HCT116 (cell line): Measurements from ENCODE around the gene SLC25A4. TPM values are rescaled to one million over a fixed set of nuclear protein-coding genes. Genes with fewer than 3 reads are reported as not detected.

Experiments
- ATAC-seq: fragments of 200-7000 bp; cut with Tn5 transposase; 2 replicates; pipeline ENCODE4 v1.9.1; 2020; ENCODE audit warnings: mild to moderate bottlenecking, moderate library complexity
- BruUV-seq: library from RNA; stranded (reverse); fragments of 400-500 nt; replicated peaks from 2 replicates; lab custom pipeline; 2021; lab: Mats Ljungman, UMichigan
- CTCF ChIA-PET: fragments of 300-600 bp; sonication (Branson Sonifier 250); formaldehyde crosslinking; loops from one replicate; lab custom pipeline; 2021; ENCODE audit warnings: antibody characterized with exemption; lab: Charles Lee
- POLR2A ChIA-PET: fragments of 300-600, 350-600 bp; sonication (Branson Sonifier 250); formaldehyde crosslinking; loops from one replicate; lab custom pipeline; 2021; ENCODE audit warnings: antibody characterized with exemption; lab: Charles Lee
- RAD21 ChIA-PET, 2 experiments: fragments of 300-600 bp; sonication (Branson Sonifier 250); formaldehyde crosslinking; loops; one replicate each; lab custom pipeline; 2023; ENCODE audit warnings: low total read pairs in 2 of 2; ENCODE audit not compliant: uncharacterized antibody in 2 of 2, unreplicated experiment in 2 of 2, low non-redundant PET in 1 of 2; lab: Charles Lee
- DNase-seq: peaks from one replicate; pipeline ENCODE4 v3.0.0-alpha.2; 2010; ENCODE audit warnings: low read depth, low spot score
- H2AFZ ChIP-seq: fragments of 200-600 bp; shearing (Covaris generic), sonication (generic); 2 replicates; pipeline ENCODE4 v1.6.1; 2017; ENCODE audit warnings: low read depth, mixed run types, mixed read lengths, antibody characterized with exemption, low read length; ENCODE audit not compliant: poor library complexity, severe bottlenecking
- H3K27ac ChIP-seq: 2 replicates; pipeline ENCODE4 v1.5.1; 2012; ENCODE audit warnings: low read depth, low read length
- H3K27me3 ChIP-seq: fragments of 200-600 bp; sonication (generic); 2 replicates; pipeline ENCODE4 v1.6.1; 2016; ENCODE audit warnings: mixed run types, low read length, mixed read lengths; ENCODE audit not compliant: insufficient read depth
- H3K36me3 ChIP-seq, 2 experiments: fragments of 200-500 bp in 1 of 2; fragments of 200-600 bp in 1 of 2; sonication (Bioruptor generic) in 1 of 2; sonication (generic) in 1 of 2; 2 replicates each; pipeline versions ENCODE4 v1.5.1 to v1.6.1; 2014 to 2016; ENCODE audit warnings: low read length in 2 of 2, inconsistent platforms in 1 of 2, mixed read lengths in 1 of 2, mixed run types in 1 of 2; ENCODE audit not compliant: insufficient read depth in 2 of 2, control insufficient read depth in 1 of 2
- H3K4me1 ChIP-seq, 2 experiments: fragments of 200-600 bp in 1 of 2; sonication (generic) in 1 of 2; 2 replicates each; pipeline versions ENCODE4 v1.5.1 to v1.6.1; 2012 to 2017; ENCODE audit warnings: low read length in 2 of 2, inconsistent platforms in 1 of 2, mild to moderate bottlenecking in 1 of 2, mixed read lengths in 1 of 2, mixed run types in 1 of 2, moderate library complexity in 1 of 2; ENCODE audit not compliant: insufficient read depth in 2 of 2, control insufficient read depth in 1 of 2
- H3K4me2 ChIP-seq: fragments of 200-600 bp; sonication (generic); 2 replicates; pipeline ENCODE4 v1.6.1; 2017; ENCODE audit warnings: mixed run types, low read length, mixed read lengths
- H3K4me3 ChIP-seq, 2 experiments: fragments of 200-600 bp in 1 of 2; sonication (generic) in 1 of 2; replicated peaks in 1 of 2; 2 replicates each; pipeline ENCODE4 v1.5.1; 2011 to 2016; ENCODE audit warnings: low read length in 2 of 2, control low read depth in 1 of 2, low read depth in 1 of 2, mild to moderate bottlenecking in 1 of 2, mixed read lengths in 1 of 2, mixed run types in 1 of 2
- H3K79me2 ChIP-seq: fragments of 200-600 bp; sonication (generic); 2 replicates; pipeline ENCODE4 v1.6.1; 2017; ENCODE audit warnings: mild to moderate bottlenecking, mixed run types, low read length, moderate library complexity, mixed read lengths; ENCODE audit not compliant: insufficient read depth
- H3K9ac ChIP-seq: fragments of 200-600 bp; sonication (generic); 2 replicates; pipeline ENCODE4 v1.6.1; 2016; ENCODE audit warnings: low read length, mixed read lengths
- H3K9me2 ChIP-seq: fragments of 200-600 bp; sonication (generic), shearing (Covaris generic); 2 replicates; pipeline ENCODE4 v1.6.1; 2017; ENCODE audit warnings: mixed run types, mild to moderate bottlenecking, moderate library complexity; ENCODE audit not compliant: insufficient read depth
- H3K9me3 ChIP-seq, 2 experiments: fragments of 200-500 bp in 1 of 2; fragments of 200-600 bp in 1 of 2; sonication (Bioruptor generic) in 1 of 2; sonication (generic) in 1 of 2; 2 replicates each; pipeline ENCODE4 v1.6.1; 2014 to 2017; ENCODE audit warnings: low read length in 2 of 2, mixed read lengths in 2 of 2, inconsistent platforms in 1 of 2, low read depth in 1 of 2, mild to moderate bottlenecking in 1 of 2, mixed run types in 1 of 2, moderate library complexity in 1 of 2; ENCODE audit not compliant: control insufficient read depth in 1 of 2, insufficient read depth in 1 of 2
- H4K20me1 ChIP-seq: fragments of 200-600 bp; sonication (generic), shearing (Covaris generic); 2 replicates; pipeline ENCODE4 v1.6.1; 2017; ENCODE audit warnings: mixed run types, mild to moderate bottlenecking, moderate library complexity; ENCODE audit not compliant: insufficient read depth
- ATF3 ChIP-seq: IDR thresholded peaks from 2 replicates; pipeline ENCODE4 v1.6.1; 2012
- CEBPB ChIP-seq: IDR thresholded peaks from 2 replicates; pipeline ENCODE4 v1.6.1; 2012; ENCODE audit warnings: low read depth
- EZH2 ChIP-seq: fragments of 200-600 bp; sonication (generic); IDR thresholded peaks from 2 replicates; pipeline ENCODE4 v1.6.1; 2017; ENCODE audit warnings: antibody characterized with exemption, mixed run types
- MAX ChIP-seq: IDR thresholded peaks from 2 replicates; pipeline ENCODE4 v1.6.1; 2012
- POLR2A ChIP-seq: IDR thresholded peaks from 2 replicates; pipeline ENCODE4 v1.7.0; 2011; ENCODE audit warnings: borderline replicate concordance; ENCODE audit not compliant: insufficient read depth, insufficient read length; ENCODE audit errors: extremely low read depth
- POLR2AphosphoS5 ChIP-seq: IDR thresholded peaks from 2 replicates; pipeline ENCODE4 v1.6.1; 2011; ENCODE audit warnings: mild to moderate bottlenecking, low read depth, low read length, moderate library complexity
- RAD21 ChIP-seq: IDR thresholded peaks from 2 replicates; pipeline ENCODE4 v1.6.1; 2012; ENCODE audit warnings: low read depth, mild to moderate bottlenecking
- SP1 ChIP-seq: IDR thresholded peaks from 2 replicates; pipeline ENCODE4 v1.6.1; 2012; ENCODE audit warnings: low read depth
- SRF ChIP-seq: IDR thresholded peaks from 2 replicates; pipeline ENCODE4 v1.6.1; 2012; ENCODE audit warnings: low read depth
- TCF7L2 ChIP-seq: IDR thresholded peaks from 2 replicates; pipeline ENCODE4 v1.7.0; 2011; ENCODE audit warnings: borderline replicate concordance, inconsistent platforms; ENCODE audit not compliant: insufficient read depth, insufficient read length; ENCODE audit errors: extremely low read depth
- YY1 ChIP-seq: IDR thresholded peaks from 2 replicates; pipeline ENCODE4 v1.6.1; 2011; ENCODE audit warnings: low read length, low read depth, moderate library complexity, mild to moderate bottlenecking; ENCODE audit not compliant: insufficient replicate concordance; ENCODE audit errors: extremely low read depth
- ZFX ChIP-seq: fragments of 450-650 bp; IDR thresholded peaks from 2 replicates; pipeline ENCODE4 v1.6.1; 2017
- ZNF274 ChIP-seq: fragments of 200-500 bp; sonication (Bioruptor generic); IDR thresholded peaks from 2 replicates; pipeline ENCODE4 v1.6.1; 2014; ENCODE audit warnings: mild to moderate bottlenecking, low read depth, low read length, inconsistent platforms
- intact Hi-C: fragments of 100-400 bp; cut with micrococcal nuclease; formaldehyde crosslinking; loops from 2 replicates; pipeline ENCODE4 v1.10.0; 2022
- total RNA-seq: library from RNA; stranded (reverse); gene quantifications from one replicate; pipeline ENCODE4 v1.2.1, GENCODE V29; 2021; ENCODE audit not compliant: unreplicated experiment

The SLC25A4 gene
- total RNA-seq, 1 experiment from 2014 or later = 27.9 TPM

- H4K20me1 ChIP-seq = no peaks in the 10 kb centered on the region
- no peak for ATAC-seq
- no peaks in the 10 kb centered on the region for H3K27me3 ChIP-seq
- ChIA-PET RAD21 (no interaction called here), CTCF (no interaction called here), POLR2A (no interaction called here)
- H3K9ac ChIP-seq = no peak overlapping the region
- H3K79me2 ChIP-seq = no peaks in the 10 kb centered on the region
- no peak overlapping the region for H2AFZ ChIP-seq
- no peaks in the 10 kb centered on the region for H3K9me2 ChIP-seq
- H3K4me2 ChIP-seq = no peak overlapping the region
- H3K4me1 ChIP-seq = no peaks in the 10 kb centered on the region; a peak in 1 of 4 replicates
- BruUV-seq = no TSS peak
- DNase-seq = no peak
- TF ChIP-seq YY1 = no peak
- TF ChIP-seq SP1 = no peak
- no peak for TF ChIP-seq POLR2A
- no peak for TF ChIP-seq CEBPB
- no peak for TF ChIP-seq ATF3
- no peak for TF ChIP-seq ZNF274
- no peak for TF ChIP-seq ZFX
- TF ChIP-seq SRF = no peak
- TF ChIP-seq TCF7L2 = no peak
- no peak for TF ChIP-seq MAX
- TF ChIP-seq EZH2 = no peak
- TF ChIP-seq RAD21 = no peak
- TF ChIP-seq POLR2AphosphoS5 = no peak
- intact Hi-C loops = loop anchor here (5.0 kb wide), 1 partner anchor 353 kb away; no protein-coding TSS in a partner anchor
- no peaks in the 10 kb centered on the region for H3K36me3 ChIP-seq
- no peak overlapping the region for H3K4me3 ChIP-seq
- H3K27ac ChIP-seq = no peak overlapping the region
- H3K9me3 ChIP-seq = no peaks in the 10 kb centered on the region
Measured at GRCh38 chr4:185099940-185100339, 43.1 kb upstream of the SLC25A4 start.
